ENCODE data around the gene TMED4.
"Not testable (repeated sequence)": the region's sequence is repeated elsewhere in the genome, so short reads cannot be mapped to it uniquely, and the experiment has no call there.

Gene TMED4

GRCh38 chr7:44568771-44569560, 13.1 kb downstream of the TMED4 start:
- FAIRE-seq = no peak

- no peak for FAIRE-seq
Measured at GRCh38 chr7:44567884-44568283, 14.1 kb downstream of the TMED4 start.

GRCh38 chr7:44566680-44567079, 15.4 kb downstream of the TMED4 start:
- FAIRE-seq = no peak

GRCh38 chr7:44565795-44566559, 16.1 kb downstream of the TMED4 start:
- no peak for FAIRE-seq

- peak; percentile 39 for FAIRE-seq
Measured at GRCh38 chr7:44565097-44565794, 16.8 kb downstream of the TMED4 start.

GRCh38 chr7:44564606-44565005, 17.4 kb downstream of the TMED4 start:
- no peak for FAIRE-seq

GRCh38 chr7:44563171-44563679, 18.8 kb downstream of the TMED4 start:
- no peak for FAIRE-seq

- not testable (repeated sequence) for FAIRE-seq
Measured at GRCh38 chr7:44562622-44562962, 19.4 kb downstream of the TMED4 start.

- no peak for FAIRE-seq
Measured at GRCh38 chr7:44561962-44562621, 19.9 kb downstream of the TMED4 start.

GRCh38 chr7:44561481-44561880, 20.6 kb downstream of the TMED4 start:
- FAIRE-seq = no peak

GRCh38 chr7:44559485-44559884, 22.5 kb downstream of the TMED4 start:
- FAIRE-seq = no peak

GRCh38 chr7:44557485-44557884, 24.5 kb downstream of the TMED4 start:
- no peak for FAIRE-seq

- FAIRE-seq = no peak
Measured at GRCh38 chr7:44555350-44555749, 26.7 kb downstream of the TMED4 start.

- FAIRE-seq = not testable (repeated sequence)
Measured at GRCh38 chr7:44552473-44553005, 29.5 kb downstream of the TMED4 start.

GRCh38 chr7:44549457-44549856, 32.6 kb downstream of the TMED4 start:
- FAIRE-seq = no peak

GRCh38 chr7:44548893-44549292, 33.1 kb downstream of the TMED4 start:
- no peak for FAIRE-seq

- no peak for FAIRE-seq
Measured at GRCh38 chr7:44547536-44548231, 34.3 kb downstream of the TMED4 start.

- FAIRE-seq = no peak
Measured at GRCh38 chr7:44541876-44542610, 40.0 kb downstream of the TMED4 start.

GRCh38 chr7:44541028-44541869, 40.8 kb downstream of the TMED4 start, which contains the start of gene NPC1L1:
NPC1L1 (minus strand) TSS chr7:44541330; CDS start chr7:44541259, 71 bp downstream.
- no peak for FAIRE-seq

GRCh38 chr7:44540592-44541027, 41.4 kb downstream of the TMED4 start:
- no peak for FAIRE-seq
